Measurements from ENCODE around the gene OSBPL10. TPM values are rescaled to one million over a fixed set of nuclear protein-coding genes. Genes with fewer than 3 reads are reported as not detected.

OSBPL10 gene
- total RNA-seq, 1 donor from 2014 or later, result 8.4 TPM

DNA sequence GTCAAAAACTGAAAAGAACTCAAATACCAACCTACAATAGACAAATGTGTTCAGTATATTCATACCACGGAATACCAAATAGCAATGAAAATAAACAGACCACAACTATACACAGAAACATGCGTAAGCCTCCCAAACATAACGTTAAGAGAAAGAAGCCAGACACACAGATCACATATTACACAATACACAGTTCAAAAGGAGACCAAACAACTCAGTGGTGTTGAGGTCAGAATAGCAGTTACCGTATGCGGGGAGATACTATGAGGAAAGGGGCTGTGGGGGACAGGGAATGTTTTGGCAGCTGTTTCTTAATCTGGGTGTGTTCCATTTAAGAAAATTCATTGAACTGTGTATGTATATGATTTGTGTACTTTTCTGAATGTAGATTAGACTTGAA, 6.6 kb downstream of the OSBPL10 start:
- no peak overlapping the region for H3K4me3 Mint-ChIP-seq
- peaks cover 14% of the 10 kb centered on the region for H3K27me3 Mint-ChIP-seq (ENCODE audit: insufficient read depth, low read depth)
- TF ChIP-seq CTCF (IDR thresholded peaks at IDR 0.05), result no peak
- no peak for TF ChIP-seq EZH2 (IDR thresholded peaks at IDR 0.05)
- no peak for TF ChIP-seq EZH2phosphoT487 (IDR thresholded peaks at IDR 0.05)
- no peak for DNase-seq (ENCODE audit: low spot score)
- H3K4me3 ChIP-seq, result no peak overlapping the region
- no peak overlapping the region for H2AFZ ChIP-seq (replicated peaks)
- H3K4me1 Mint-ChIP-seq, result peaks cover 3% of the 10 kb centered on the region
- H3K4me1 ChIP-seq, result peaks cover 6% of the 10 kb centered on the region
- no peak overlapping the region for H3K4me2 ChIP-seq
- no peaks in the 10 kb centered on the region for H3K79me2 ChIP-seq (ENCODE audit: low read depth)
- H3F3A ChIP-seq (ENCODE audit: low read depth), result peaks cover 1% of the 10 kb centered on the region
- H3K27me3 ChIP-seq, result peaks cover 6% of the 10 kb centered on the region
- no peaks in the 10 kb centered on the region for H4K20me1 ChIP-seq (ENCODE audit: low read depth)
- no peaks in the 10 kb centered on the region for H3K9me3 ChIP-seq (ENCODE audit: low read depth)
- H3K9me3 Mint-ChIP-seq, result no peaks in the 10 kb centered on the region
- no peak overlapping the region for H3K27ac Mint-ChIP-seq
- H3K9ac ChIP-seq, result no peak overlapping the region
- no peaks in the 10 kb centered on the region for H3K36me3 Mint-ChIP-seq
- no peaks in the 10 kb centered on the region for H3K36me3 ChIP-seq
- H3K27ac ChIP-seq, result no peak overlapping the region

- H3K4me1 ChIP-seq, result peaks cover 11% of the 10 kb centered on the region
- H3K4me2 ChIP-seq, result no peak overlapping the region
- H3K36me3 ChIP-seq, result no peaks in the 10 kb centered on the region
- peaks cover 6% of the 10 kb centered on the region for H3K4me1 Mint-ChIP-seq
- H2AFZ ChIP-seq (replicated peaks), result no peak overlapping the region
- H3K9me3 Mint-ChIP-seq, result no peaks in the 10 kb centered on the region
- peaks cover 7% of the 10 kb centered on the region for H3F3A ChIP-seq (ENCODE audit: low read depth)
- no peaks in the 10 kb centered on the region for H3K36me3 Mint-ChIP-seq
- DNase-seq (ENCODE audit: low spot score), result no peak
- H3K9ac ChIP-seq, result no peak overlapping the region
- no peaks in the 10 kb centered on the region for H4K20me1 ChIP-seq (ENCODE audit: low read depth)
- H3K27ac ChIP-seq, result no peak overlapping the region
- no peaks in the 10 kb centered on the region for H3K9me3 ChIP-seq (ENCODE audit: low read depth)
- H3K27me3 Mint-ChIP-seq (ENCODE audit: insufficient read depth, low read depth), result peaks cover 12% of the 10 kb centered on the region
- no peaks in the 10 kb centered on the region for H3K79me2 ChIP-seq (ENCODE audit: low read depth)
- no peak for TF ChIP-seq EZH2 (IDR thresholded peaks at IDR 0.05)
- TF ChIP-seq CTCF (IDR thresholded peaks at IDR 0.05), result no peak
- no peak for TF ChIP-seq EZH2phosphoT487 (IDR thresholded peaks at IDR 0.05)
- H3K27me3 ChIP-seq, result peaks cover under 1% of the 10 kb centered on the region
- H3K4me3 ChIP-seq, result no peak overlapping the region
- H3K27ac Mint-ChIP-seq, result no peak overlapping the region
- no peak overlapping the region for H3K4me3 Mint-ChIP-seq
Measured at GRCh38 chr3:31973837-31974236, 7.2 kb downstream of the OSBPL10 start.

DNA sequence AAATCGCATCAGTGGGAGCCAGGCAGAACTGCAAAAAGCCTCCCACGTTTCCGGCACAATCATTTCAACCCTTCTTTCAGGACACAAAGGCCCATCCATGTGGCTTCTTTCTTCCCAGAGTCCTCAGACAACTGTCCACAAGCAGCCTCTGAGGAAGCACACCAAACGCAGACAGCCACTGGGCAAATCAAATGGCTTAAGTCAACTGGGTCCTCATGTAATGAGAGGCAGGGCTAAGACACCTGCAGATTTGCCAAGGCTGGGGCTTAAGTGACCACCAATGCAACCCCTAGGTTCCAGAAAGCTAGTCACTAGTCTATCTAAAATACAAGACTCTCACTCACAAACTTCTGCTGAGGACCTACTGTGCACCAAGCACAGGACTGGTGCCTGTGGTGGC, 8.0 kb downstream of the OSBPL10 start:
- H3K4me1 Mint-ChIP-seq, result peaks cover 13% of the 10 kb centered on the region
- H3K9me3 ChIP-seq (ENCODE audit: low read depth), result no peaks in the 10 kb centered on the region
- H3K27ac ChIP-seq, result no peak overlapping the region
- no peaks in the 10 kb centered on the region for H3K36me3 Mint-ChIP-seq
- H3K4me3 ChIP-seq, result no peak overlapping the region
- H3K79me2 ChIP-seq (ENCODE audit: low read depth), result no peaks in the 10 kb centered on the region
- no peaks in the 10 kb centered on the region for H3K36me3 ChIP-seq
- H3F3A ChIP-seq (ENCODE audit: low read depth), result peaks cover 14% of the 10 kb centered on the region
- H3K4me3 Mint-ChIP-seq, result no peak overlapping the region
- peaks cover 12% of the 10 kb centered on the region for H3K27me3 Mint-ChIP-seq (ENCODE audit: insufficient read depth, low read depth)
- H3K4me2 ChIP-seq, result no peak overlapping the region
- H3K9ac ChIP-seq, result no peak overlapping the region
- TF ChIP-seq EZH2 (IDR thresholded peaks at IDR 0.05) (no peak), CTCF (IDR thresholded peaks at IDR 0.05) (no peak), EZH2phosphoT487 (IDR thresholded peaks at IDR 0.05) (no peak)
- peaks cover 18% of the 10 kb centered on the region for H3K4me1 ChIP-seq
- H3K27ac Mint-ChIP-seq, result no peak overlapping the region
- peak overlapping the region; percentile 12 for H2AFZ ChIP-seq (replicated peaks)
- H4K20me1 ChIP-seq (ENCODE audit: low read depth), result no peaks in the 10 kb centered on the region
- DNase-seq (ENCODE audit: low spot score), result no peak
- H3K9me3 Mint-ChIP-seq, result no peaks in the 10 kb centered on the region
- H3K27me3 ChIP-seq, result no peaks in the 10 kb centered on the region

Measured in neural progenitor cell (in vitro differentiated cells).